ENCODE data around the gene NEAT1. TPM values are rescaled to one million over a fixed set of nuclear protein-coding genes. Genes with fewer than 3 reads are reported as not detected.

Gene NEAT1
- total and polyA plus RNA-seq, 9 of the 15 experiments (the other 6 are each of a cell fraction or from before 2014, with no cell fraction given) = 20.1 to 389 (median 62.8) TPM

DNA sequence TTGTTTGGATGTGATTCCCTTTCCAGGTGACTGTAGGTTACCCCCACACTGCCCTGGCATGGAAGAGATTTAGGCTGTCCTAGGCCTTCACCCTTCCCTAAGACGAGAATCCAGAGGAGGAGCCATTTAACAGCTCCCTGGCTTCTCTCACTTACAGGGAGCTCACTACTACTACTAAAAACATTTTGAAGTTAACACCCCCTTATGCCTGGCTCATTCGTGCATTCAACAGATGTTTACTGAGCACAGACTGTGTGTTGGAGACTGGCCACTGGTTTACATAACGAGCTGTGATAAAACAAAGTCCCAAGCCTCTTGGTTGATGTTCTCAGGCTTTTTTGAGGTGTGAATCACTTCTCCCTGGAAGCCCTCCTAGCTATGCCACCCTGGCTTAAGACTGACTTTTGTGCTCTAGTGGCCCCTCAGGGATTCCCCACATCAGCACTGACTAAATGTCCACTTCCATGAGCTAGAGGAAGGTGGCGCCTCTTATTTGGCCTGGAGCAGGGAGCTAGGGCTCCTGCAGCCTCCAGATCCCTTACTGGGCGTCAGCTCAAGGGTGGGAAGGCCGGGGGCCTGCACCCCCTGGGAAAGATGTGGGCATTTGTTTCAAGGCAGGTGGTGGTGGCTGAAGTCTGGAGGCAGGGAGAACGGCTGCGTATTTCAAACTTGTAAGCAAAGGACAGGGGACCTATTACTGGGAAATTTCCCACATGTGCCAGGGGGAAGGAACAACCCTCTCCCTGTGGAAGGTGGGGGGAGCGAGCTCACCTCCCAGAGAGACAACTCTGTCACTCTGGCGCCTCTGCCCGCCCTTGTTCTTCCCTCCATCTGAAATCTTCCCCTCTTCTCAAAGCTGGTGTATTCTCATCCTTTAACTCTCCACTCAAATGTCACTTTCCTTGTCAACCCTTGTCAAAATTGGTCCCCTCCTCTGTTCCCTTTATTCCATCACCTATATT is 56.9 kb downstream of the NEAT1 start (continued):
- TF ChIP-seq, protein P1, sequence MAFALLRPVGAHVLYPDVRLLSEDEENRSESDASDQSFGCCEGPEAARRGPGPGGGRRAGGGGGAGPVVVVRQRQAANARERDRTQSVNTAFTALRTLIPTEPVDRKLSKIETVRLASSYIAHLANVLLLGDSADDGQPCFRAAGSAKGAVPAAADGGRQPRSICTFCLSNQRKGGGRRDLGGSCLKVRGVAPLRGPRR (CRISPR knock-in tag; IDR thresholded peaks at IDR 0.05) = no peak
- TF ChIP-seq, protein P2, sequence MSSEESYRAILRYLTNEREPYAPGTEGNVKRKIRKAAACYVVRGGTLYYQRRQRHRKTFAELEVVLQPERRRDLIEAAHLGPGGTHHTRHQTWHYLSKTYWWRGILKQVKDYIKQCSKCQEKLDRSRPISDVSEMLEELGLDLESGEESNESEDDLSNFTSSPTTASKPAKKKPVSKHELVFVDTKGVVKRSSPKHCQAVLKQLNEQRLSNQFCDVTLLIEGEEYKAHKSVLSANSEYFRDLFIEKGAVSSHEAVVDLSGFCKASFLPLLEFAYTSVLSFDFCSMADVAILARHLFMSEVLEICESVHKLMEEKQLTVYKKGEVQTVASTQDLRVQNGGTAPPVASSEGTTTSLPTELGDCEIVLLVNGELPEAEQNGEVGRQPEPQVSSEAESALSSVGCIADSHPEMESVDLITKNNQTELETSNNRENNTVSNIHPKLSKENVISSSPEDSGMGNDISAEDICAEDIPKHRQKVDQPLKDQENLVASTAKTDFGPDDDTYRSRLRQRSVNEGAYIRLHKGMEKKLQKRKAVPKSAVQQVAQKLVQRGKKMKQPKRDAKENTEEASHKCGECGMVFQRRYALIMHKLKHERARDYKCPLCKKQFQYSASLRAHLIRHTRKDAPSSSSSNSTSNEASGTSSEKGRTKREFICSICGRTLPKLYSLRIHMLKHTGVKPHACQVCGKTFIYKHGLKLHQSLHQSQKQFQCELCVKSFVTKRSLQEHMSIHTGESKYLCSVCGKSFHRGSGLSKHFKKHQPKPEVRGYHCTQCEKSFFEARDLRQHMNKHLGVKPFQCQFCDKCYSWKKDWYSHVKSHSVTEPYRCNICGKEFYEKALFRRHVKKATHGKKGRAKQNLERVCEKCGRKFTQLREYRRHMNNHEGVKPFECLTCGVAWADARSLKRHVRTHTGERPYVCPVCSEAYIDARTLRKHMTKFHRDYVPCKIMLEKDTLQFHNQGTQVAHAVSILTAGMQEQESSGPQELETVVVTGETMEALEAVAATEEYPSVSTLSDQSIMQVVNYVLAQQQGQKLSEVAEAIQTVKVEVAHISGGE (CRISPR knock-in tag; IDR thresholded peaks at IDR 0.05) = no peak
- no peak for TF ChIP-seq ZNF764 (CRISPR knock-in tag; IDR thresholded peaks at IDR 0.05; ENCODE audit: low read depth)
- no peak for TF ChIP-seq STAT5A (IDR thresholded peaks at IDR 0.05; ENCODE audit: borderline replicate concordance, low read length)
- no peak for TF ChIP-seq PHTF2 (CRISPR knock-in tag; IDR thresholded peaks at IDR 0.05)
- TF ChIP-seq RUNX1 (IDR thresholded peaks at IDR 0.05; ENCODE audit: low read depth) = no peak
- TF ChIP-seq, protein P3, sequence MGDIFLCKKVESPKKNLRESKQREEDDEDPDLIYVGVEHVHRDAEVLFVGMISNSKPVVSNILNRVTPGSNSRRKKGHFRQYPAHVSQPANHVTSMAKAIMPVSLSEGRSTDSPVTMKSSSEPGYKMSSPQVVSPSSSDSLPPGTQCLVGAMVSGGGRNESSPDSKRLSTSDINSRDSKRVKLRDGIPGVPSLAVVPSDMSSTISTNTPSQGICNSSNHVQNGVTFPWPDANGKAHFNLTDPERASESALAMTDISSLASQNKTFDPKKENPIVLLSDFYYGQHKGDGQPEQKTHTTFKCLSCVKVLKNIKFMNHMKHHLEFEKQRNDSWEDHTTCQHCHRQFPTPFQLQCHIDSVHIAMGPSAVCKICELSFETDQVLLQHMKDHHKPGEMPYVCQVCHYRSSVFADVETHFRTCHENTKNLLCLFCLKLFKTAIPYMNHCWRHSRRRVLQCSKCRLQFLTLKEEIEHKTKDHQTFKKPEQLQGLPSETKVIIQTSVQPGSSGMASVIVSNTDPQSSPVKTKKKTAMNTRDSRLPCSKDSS (IDR thresholded peaks at IDR 0.05; ENCODE audit: low read depth, partially characterized antibody) = no peak
- TF ChIP-seq ZNF41 (CRISPR knock-in tag; conservative IDR thresholded peaks at IDR 0.05) = no peak
- peak; percentile 44 for TF ChIP-seq ZFX (CRISPR knock-in tag; IDR thresholded peaks at IDR 0.05)
- no peak for TF ChIP-seq RBM17 (IDR thresholded peaks at IDR 0.05; ENCODE audit: borderline replicate concordance, low read depth, low read length)
- TF ChIP-seq ZNF253 (CRISPR knock-in tag; conservative IDR thresholded peaks at IDR 0.05) = no peak
- TF ChIP-seq ZNF583 (CRISPR knock-in tag; IDR thresholded peaks at IDR 0.05) = peak; percentile 14; the same call in 1 of the 2 replicates
- no peak for TF ChIP-seq PTTG1 (tag; IDR thresholded peaks at IDR 0.05; ENCODE audit: low read depth)
- no peak for TF ChIP-seq ZNF778 (CRISPR knock-in tag; IDR thresholded peaks at IDR 0.05)

Measured in K562 (cell line).